ES-I3 (cell line): Measurements from ENCODE around the gene SCD.
"Not testable (repeated sequence)": the region's sequence is repeated elsewhere in the genome, so short reads cannot be mapped to it uniquely, and the experiment has no call there.

Experiments used
- H3K36me3 ChIP-seq: 2 replicates; pipeline ENCODE4 v1.6.1; 2013; ENCODE audit warnings: mild to moderate bottlenecking, low read length, control low read depth, moderate library complexity; ENCODE audit not compliant: insufficient read depth
- H3K4me1 ChIP-seq: 2 replicates; pipeline ENCODE4 v1.6.1; 2013; ENCODE audit warnings: mild to moderate bottlenecking, control low read depth, low read length; ENCODE audit not compliant: insufficient read depth
- H3K9ac ChIP-seq: 2 replicates; pipeline ENCODE4 v1.6.1; 2013; ENCODE audit warnings: low read depth, mild to moderate bottlenecking, low read length, moderate library complexity
- H3K9me3 ChIP-seq: 2 replicates; pipeline ENCODE4 v1.6.1; 2013; ENCODE audit warnings: mild to moderate bottlenecking, low read length, moderate library complexity; ENCODE audit not compliant: control insufficient read depth, insufficient read depth

The SCD gene

DNA sequence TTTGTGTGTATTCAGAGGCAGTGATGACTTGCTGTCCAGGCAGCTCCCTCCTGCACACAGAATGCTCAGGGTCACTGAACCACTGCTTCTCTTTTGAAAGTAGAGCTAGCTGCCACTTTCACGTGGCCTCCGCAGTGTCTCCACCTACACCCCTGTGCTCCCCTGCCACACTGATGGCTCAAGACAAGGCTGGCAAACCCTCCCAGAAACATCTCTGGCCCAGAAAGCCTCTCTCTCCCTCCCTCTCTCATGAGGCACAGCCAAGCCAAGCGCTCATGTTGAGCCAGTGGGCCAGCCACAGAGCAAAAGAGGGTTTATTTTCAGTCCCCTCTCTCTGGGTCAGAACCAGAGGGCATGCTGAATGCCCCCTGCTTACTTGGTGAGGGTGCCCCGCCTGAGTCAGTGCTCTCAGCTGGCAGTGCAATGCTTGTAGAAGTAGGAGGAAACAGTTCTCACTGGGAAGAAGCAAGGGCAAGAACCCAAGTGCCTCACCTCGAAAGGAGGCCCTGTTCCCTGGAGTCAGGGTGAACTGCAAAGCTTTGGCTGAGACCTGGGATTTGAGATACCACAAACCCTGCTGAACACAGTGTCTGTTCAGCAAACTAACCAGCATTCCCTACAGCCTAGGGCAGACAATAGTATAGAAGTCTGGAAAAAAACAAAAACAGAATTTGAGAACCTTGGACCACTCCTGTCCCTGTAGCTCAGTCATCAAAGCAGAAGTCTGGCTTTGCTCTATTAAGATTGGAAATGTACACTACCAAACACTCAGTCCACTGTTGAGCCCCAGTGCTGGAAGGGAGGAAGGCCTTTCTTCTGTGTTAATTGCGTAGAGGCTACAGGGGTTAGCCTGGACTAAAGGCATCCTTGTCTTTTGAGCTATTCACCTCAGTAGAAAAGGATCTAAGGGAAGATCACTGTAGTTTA, 15.8 kb downstream of the SCD start:
- Histone ChIP-seq H3K4me1 (peaks cover 11% of the 10 kb centered on the region), H3K9me3 (no peaks in the 10 kb centered on the region), H3K9ac (no peak overlapping the region), H3K36me3 (peaks cover 32% of the 10 kb centered on the region)

DNA sequence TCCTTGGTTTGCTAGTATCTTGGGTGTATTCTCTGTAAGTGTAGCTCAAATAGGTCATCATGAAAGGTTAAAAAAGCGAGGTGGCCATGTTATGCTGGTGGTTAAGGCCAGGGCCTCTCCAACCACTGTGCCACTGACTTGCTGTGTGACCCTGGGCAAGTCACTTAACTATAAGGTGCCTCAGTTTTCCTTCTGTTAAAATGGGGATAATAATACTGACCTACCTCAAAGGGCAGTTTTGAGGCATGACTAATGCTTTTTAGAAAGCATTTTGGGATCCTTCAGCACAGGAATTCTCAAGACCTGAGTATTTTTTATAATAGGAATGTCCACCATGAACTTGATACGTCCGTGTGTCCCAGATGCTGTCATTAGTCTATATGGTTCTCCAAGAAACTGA, 17.1 kb downstream of the SCD start:
- H3K9ac ChIP-seq = no peak overlapping the region
- no peaks in the 10 kb centered on the region for H3K9me3 ChIP-seq
- H3K4me1 ChIP-seq = peaks cover 11% of the 10 kb centered on the region
- H3K36me3 ChIP-seq = peaks cover 29% of the 10 kb centered on the region

DNA sequence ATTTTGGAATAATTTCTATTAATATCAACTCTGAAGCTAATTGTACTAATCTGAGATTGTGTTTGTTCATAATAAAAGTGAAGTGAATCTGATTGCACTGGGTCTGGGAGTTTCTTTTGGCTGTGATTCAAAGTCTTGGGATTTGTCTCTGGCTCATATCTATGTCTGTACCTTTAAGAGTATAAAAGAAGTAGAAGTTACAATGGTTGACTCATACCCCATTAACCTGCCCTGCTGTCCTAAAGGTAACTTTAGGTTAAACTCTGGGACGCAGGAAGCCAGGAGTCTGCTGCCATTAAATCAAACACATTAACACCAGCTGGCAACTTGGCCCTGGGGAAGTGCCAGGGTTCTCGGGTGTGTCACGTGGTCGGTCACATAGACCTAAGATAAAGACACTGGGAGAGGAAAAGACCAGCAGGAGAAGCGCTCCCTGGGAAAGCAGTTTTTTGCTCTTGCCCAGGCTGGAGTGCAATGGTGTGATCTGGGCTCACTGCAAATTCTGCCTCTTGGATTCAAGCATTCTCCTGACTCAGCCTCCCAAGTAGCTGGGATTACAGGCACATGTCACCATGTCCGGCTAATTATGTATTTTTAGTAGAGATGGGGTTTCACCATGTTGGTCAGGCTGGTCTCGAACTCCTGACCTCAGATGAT, 17.8 kb downstream of the SCD start:
- Histone ChIP-seq H3K9ac (no peak overlapping the region), H3K36me3 (peaks cover 23% of the 10 kb centered on the region), H3K9me3 (no peaks in the 10 kb centered on the region), H3K4me1 (peaks cover 6% of the 10 kb centered on the region; the same call in 1 of the 2 replicates)

DNA sequence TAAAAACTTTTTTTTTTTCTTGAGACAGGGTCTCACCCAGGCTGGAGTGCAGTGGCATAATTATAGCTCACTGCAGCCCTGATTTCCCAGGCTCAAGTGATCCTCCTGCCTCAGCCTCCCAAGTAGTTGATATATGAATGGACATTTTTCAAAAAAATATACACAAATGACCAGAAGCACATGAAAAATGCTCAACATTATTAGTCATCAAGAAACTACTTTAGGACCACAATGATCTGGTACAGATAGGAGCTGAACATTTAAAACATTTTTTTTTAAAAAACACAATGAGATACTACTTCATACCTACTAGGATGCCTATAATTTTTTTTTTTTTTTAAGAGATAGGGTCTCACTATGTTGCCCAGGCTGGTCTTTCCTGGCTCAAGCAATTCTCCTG, 21.7 kb downstream of the SCD start:
- Histone ChIP-seq H3K9me3 (no peaks in the 10 kb centered on the region), H3K9ac (no peak overlapping the region), H3K36me3 (no peaks in the 10 kb centered on the region), H3K4me1 (peaks cover 25% of the 10 kb centered on the region)

DNA sequence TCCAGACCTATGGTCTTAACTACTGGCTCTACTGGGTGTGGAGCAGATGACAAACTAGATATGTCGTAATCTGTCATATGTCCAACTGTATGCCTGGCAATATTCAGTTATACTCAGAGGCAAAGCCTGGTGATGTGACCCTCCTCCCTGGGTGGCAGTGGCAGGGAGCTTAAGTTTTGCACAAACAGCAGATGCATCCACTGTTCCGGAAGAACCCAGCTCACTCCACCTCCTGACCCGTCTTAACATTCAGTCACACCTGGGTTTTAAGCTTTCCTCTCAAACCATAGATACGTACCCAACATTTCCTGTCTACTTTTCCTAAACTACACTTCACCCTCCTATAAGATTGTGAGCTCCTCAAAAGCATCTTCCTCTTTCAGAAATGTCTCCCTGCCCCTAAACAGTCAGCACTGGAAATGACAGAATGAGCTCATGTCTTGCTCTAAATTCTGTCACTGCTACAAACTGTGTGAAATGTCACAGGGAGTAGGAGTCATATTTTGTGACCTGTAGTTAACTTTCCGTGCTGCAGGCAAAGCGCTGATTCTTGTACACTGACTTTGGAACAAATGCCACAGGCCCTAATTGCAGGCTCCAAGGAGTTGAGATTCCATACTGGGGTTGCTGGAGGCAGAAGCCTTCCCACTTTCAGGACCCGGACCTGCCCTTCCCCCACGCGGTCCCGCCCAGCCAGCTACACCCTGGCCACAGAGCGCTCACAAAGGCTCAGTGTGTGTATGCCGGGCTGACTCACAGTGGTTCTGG, 23.9 kb downstream of the SCD start:
- no peaks in the 10 kb centered on the region for H3K36me3 ChIP-seq
- H3K9ac ChIP-seq = no peak overlapping the region
- H3K9me3 ChIP-seq = no peaks in the 10 kb centered on the region
- peaks cover 19% of the 10 kb centered on the region for H3K4me1 ChIP-seq

DNA sequence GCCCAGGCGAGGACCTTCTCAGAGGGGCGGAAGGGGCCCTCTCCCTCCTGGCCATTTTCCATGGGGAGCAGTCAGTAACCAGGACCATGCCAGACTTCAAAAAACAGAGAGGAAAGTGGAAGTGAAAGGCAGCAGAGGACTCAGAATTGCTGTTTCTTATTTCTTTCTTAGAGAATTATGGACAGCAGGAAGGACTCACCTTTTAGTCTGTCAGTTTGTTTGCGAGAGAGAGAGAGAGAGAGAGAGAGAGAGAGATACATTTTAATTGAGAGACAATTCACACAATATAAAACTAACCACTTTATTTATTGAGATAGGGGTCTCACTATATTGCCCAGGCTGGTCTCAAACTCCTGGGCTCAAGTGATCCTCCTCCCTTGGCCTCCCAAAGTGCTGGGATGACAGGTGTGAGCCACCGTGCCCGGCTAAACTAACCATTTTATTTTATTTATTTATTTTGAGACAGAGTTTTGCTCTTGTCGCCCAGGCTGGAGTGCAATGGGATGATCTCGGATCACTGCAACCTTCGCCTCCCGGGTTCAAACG, 24.5 kb downstream of the SCD start:
- Histone ChIP-seq H3K9me3 (no peaks in the 10 kb centered on the region), H3K36me3 (no peaks in the 10 kb centered on the region), H3K9ac (no peak overlapping the region; the same call in 1 of the 2 replicates), H3K4me1 (peaks cover 19% of the 10 kb centered on the region)

DNA sequence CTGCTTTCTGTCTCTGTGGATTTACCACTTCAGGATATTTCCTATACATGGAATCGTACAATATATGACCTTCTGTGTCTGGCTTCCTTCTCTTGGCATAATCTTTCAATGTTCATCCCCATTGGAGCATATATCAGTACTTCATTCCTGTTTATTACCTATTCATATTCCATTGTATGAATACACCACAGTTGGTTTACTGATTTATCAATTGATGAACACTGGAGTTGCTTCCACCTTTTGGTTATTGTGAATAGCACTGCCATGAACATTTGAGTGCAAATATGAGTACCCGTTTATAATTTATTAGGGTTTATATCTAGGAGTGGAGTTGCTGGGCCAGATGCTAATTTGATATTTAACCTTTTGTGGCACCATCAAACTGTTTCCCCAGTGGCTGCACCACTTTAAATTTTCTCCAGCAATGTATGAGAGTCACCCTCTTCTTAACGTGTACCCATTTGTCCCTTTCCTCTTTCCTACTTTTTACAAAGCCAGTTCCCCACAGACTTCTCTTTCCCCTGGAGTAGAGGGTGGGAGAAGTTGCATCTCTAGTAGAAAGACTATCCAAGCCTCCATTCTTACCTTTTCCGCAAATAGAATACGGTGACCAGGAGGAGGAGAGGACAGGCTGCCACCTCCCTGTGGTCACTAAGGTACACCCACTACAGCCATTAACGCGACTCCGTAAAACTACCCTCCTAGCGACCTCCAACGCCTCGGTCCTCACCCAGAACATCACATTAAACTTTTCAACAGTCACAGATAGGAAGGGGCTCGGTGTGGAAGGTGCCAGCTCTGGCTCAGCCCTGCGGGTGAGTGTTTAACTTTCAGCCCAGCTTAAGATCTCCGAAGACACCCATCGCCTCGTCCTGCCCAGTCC, 25.6 kb downstream of the SCD start:
- H3K4me1 ChIP-seq = peaks cover 19% of the 10 kb centered on the region
- no peaks in the 10 kb centered on the region for H3K9me3 ChIP-seq
- no peaks in the 10 kb centered on the region for H3K36me3 ChIP-seq
- H3K9ac ChIP-seq = peak overlapping the region; percentile 93

DNA sequence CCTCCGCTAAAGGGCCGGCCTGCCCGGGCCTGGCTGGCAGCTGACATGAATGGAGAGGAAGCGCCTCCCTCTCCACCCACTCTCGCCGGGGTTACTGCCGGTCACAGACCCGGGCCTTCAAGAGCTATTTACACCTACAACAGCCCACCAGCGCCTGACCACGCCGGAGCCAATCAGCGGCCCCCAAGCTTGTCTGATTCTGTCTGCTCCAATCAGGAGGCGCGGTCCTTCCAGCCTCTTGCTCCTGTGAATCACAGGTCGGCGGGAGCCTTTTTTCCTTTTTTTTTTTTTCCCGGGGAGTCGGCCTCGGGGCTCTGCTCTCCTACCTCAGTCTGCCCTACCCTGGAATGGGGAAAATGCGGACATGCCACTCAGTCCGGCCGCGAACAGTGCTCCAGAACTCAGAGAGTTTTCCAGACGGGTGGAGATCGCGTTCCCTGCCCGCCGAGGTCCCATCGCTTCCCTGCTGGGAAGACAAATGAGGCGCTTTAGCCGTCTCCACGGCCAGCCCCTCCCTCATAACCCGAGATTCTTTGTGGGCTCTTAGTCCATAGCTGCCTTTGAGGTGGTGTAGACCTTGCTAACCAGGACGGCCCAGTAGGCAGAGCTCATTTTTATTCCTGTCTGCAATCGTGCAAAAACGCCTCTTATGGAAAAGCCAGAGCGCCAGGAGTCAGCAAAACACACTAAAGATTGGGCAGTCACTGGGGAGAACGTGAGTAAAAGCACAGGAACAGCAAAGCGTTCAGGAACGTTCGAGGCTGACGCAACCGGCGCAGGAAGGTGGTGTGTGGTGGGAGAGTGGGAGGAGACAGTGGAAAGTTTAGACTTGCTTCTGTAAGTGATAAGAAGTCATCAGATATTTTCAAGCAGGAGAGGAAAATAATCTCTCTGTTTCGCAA, 26.5 kb downstream of the SCD start:
- H3K9ac ChIP-seq = peak overlapping the region; percentile 93
- H3K4me1 ChIP-seq = peaks cover 19% of the 10 kb centered on the region
- H3K9me3 ChIP-seq = no peaks in the 10 kb centered on the region
- H3K36me3 ChIP-seq = no peaks in the 10 kb centered on the region

DNA sequence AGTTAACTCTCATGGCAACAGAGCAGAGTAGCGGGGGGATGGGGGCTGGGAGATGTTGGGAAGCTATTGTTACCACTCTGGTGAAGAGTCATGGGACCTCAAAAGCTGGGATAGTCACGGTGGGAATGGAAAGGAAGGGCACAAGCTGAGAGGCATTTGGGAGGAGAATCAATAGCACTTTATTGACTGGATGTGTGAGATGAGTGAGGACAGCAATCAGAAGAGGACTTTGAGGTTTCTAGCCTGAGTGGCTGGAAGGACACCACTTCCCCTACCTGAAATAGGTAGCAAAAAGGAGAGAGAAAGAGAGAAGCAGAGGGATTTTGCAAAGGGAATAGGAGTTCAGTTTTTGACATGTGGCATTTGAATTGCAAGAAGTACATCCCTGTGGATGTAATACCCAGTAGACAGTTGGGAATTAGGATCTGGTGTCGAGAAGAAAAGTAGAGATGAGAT, 27.2 kb downstream of the SCD start:
- peak overlapping the region; percentile 93 for H3K9ac ChIP-seq
- H3K4me1 ChIP-seq = peaks cover 19% of the 10 kb centered on the region
- H3K36me3 ChIP-seq = no peaks in the 10 kb centered on the region
- no peaks in the 10 kb centered on the region for H3K9me3 ChIP-seq

DNA sequence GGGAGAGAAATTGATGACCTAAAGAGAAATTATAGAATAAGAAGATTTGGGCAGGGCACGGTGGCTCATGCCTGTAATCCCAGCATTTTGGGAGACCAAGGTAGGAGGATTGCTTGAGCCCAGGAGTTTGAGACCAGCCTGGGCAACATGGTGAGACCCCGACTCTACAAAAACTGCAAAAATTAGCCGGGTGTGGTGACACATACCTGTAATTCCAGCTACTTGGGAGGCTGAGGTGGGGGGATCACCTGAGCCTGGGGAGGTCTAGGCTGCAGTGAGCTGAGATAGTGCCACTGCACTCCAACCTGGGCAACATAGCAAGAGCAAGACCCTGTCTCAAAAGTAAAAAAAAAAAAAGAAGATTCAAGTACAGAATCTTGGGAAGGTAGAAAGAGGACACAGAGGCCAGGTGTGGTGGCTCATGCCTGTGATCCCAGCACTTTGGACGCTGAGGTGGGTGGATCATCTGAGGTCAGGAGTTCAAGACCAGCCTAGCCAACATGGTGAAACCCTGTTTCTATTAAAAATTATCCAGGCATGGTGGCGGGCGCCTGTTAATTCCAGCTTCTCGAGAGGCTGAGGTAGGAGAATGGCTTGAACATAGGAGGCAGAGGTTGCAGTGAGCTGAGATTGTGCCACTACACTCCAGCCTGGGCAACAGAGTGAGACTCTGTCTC, 27.8 kb downstream of the SCD start:
- Histone ChIP-seq H3K9ac (peak overlapping the region; percentile 93), H3K4me1 (peaks cover 19% of the 10 kb centered on the region)
- H3K9me3 ChIP-seq, H3K36me3 ChIP-seq: not testable (repeated sequence)

DNA sequence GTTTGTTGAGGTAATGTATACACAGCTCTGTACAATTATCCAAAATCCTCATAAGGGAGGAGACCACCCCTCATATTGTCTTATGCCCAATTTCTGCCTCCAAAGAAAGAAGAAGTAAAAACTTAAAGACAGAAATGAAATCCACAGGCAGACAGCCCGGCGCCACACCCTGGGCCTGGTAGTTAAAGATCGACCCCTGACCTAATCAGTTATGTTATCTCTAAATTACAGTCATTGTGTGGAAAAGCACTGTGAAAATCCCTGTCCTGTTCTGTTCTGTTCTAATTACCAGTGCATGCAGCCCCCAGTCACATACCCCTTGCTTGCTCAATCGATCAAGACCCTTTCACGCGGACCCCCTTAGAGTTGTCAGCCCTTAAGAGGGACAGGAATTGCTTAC, 29.6 kb downstream of the SCD start:
- not testable (repeated sequence) for H3K9ac ChIP-seq, H3K36me3 ChIP-seq, H3K4me1 ChIP-seq, H3K9me3 ChIP-seq

DNA sequence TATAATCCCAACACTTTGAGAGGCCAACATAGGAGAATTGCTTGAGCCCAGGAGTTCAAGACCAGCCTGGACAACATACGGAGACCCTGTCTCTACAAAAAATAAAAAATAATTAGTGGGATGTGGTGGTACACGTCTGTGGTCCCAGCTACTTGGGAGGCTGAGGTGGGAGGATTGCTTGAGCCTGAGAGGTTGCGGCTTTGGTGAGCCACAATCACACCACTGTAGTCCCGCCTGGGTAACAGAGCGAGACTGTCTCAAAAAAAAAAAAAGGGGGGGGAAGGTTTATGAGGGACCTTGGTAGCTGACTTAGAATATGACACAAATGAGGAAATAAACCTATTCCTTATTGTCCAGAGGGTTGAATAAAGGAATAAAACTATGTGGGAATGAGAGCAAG, 30.8 kb downstream of the SCD start:
- Histone ChIP-seq H3K9me3 (no peaks in the 10 kb centered on the region), H3K36me3 (no peaks in the 10 kb centered on the region; the same call in 1 of the 2 replicates), H3K9ac (no peak overlapping the region), H3K4me1 (no peaks in the 10 kb centered on the region)
